ENCODE results near the gene MYO9B. TPM values are rescaled to one million over a fixed set of nuclear protein-coding genes. Genes with fewer than 3 reads are reported as not detected.
A peak's percentile ranks its signal among the peaks of the same experiment; 100 is the strongest.
"Not testable (repeated sequence)": the region's sequence is repeated elsewhere in the genome, so short reads cannot be mapped to it uniquely, and the experiment has no call there.

The MYO9B gene
- total RNA-seq, 1 donor from 2014 or later: 53.6 TPM

DNA sequence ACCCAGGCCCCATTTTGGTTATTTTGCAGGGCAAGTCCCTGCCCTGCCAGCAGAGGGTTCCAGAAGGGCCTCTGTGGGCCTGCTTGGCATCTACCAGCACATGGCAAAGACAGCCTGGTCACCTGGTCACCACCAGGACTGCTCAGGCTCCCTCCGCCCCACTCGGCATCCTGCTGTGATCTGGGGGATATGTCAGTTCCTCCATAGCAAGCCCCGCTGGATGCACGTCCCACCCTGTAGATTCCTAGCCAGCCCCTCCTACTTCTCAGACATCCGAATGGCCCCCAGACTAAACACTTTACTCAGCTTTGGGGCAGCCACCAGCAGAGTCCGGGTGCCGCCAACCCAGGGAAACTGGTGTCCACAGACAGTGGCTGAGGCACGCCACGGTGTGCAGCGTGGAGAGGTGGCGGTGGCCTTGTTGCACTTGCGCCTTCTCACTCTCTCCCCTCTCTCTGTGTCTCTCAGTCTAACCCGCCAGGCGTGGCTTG is 107.7 kb downstream of the MYO9B start:
- no peak for DNase-seq

DNA sequence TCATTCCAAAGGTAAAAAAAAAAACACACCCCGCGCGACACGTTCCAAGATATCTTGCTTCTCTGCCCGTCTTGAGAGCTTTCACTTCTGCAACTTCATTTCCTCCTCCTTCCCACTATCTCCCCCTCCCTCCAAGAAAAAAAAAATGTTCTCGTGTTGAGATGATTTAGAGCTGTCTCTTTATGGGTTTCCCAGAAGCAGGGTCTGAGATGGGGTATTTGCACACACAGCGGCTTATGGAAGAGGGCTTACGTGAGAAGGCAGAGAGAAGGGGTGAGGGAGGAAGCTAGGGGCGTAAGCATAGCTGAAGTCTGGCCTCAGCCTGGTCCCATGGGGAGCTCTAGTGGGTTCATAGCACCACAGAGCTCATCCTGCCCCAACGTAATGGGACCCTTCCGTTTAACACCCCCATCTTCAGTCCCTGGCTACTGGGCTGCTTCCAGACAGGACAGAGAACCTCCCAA is 108.3 kb downstream of the MYO9B start:
- DNase-seq: no peak

DNA sequence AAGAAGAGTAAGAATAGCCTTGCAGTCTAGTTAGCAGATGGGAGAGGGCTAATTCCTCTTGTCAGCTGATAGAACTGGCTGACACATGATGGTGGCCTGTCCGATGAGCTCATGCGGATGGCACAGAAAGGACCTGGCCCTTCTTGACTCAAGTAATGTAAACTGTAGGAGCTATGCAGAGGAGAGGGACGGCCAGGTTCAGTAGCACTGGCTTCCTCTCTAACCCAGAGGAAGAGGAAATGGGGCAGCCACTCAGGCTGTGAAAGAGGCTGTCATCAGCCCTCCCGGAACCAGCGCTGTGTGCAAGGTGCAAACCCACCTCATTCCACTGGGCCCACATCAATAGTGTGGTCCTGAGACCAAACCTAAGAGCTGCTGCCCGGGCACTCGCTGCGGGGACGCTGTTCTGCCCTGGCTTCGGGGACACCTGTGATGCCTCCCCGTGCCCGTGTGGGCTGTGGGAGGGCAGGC is 108.8 kb downstream of the MYO9B start:
- no peak for DNase-seq

DNA sequence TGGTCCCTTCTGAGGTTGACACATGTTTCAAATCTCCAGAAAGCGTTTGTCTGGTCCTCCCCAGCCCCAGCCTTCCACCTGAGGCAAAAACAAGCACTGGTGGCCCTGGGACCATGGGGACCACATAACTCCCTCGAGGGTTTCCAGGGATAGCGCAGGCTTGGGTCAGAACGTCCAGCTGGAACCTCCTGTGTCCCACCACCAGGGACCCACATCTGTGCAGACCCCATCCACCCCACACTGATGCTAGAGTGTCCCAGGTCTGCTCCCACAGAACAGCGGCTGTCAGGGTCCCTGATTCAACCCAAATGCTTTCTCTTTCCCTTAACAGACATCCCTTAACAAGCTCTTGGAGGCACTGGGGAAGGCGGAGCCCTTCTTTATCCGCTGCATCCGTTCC is 110.0 kb downstream of the MYO9B start:
- DNase-seq: no peak

DNA sequence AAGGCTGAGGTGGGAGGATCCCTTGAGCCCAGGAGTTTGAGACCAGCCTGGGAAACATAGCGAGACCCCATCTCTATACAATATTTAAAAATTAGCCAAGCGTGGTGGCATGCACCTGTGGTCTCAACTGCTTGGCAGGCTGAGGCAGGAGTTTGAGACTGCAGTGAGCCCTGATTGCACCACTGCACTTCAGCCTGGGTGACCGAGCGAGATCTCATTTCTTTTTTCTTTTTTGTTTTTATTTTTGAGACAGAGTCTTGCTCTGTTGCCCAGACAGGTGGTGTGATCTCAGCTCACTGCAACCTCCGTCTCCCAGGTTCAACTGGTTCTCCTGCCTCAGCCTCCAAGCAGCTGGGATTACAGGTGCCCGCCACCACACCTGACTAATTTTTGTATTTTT is 116.2 kb downstream of the MYO9B start:
- not testable (repeated sequence) for DNase-seq

DNA sequence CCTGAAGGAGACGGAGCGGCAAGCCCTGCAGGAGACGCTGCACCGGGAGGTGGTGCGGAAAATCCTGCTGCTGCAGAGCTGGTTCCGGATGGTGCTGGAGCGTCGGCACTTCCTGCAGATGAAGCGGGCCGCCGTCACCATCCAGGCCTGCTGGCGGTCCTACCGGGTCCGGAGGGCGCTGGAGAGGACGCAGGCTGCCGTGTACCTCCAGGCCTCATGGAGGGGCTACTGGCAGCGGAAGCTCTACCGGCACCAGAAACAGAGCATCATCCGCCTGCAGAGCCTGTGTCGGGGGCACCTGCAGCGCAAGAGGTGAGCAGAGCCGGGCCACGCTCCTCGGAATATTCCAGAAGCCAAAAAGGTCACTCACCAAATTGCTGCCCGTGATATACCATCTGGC is 117.2 kb downstream of the MYO9B start:
- DNase-seq: no peak

DNA sequence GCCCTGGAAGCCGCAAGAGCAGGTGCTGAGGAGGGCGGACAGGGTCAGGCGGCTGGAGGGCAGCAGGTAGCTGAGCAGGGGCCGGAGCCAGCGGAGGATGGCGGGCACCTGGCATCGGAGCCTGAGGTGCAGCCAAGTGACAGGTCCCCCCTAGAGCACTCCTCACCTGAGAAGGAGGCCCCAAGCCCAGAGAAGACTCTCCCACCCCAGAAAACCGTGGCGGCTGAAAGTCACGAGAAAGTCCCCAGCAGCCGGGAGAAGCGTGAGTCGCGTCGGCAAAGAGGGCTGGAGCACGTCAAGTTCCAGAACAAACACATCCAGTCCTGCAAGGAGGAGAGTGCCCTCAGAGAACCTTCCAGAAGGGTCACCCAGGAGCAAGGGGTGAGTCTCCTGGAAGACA is 119.0 kb downstream of the MYO9B start:
- DNase-seq: no peak

DNA sequence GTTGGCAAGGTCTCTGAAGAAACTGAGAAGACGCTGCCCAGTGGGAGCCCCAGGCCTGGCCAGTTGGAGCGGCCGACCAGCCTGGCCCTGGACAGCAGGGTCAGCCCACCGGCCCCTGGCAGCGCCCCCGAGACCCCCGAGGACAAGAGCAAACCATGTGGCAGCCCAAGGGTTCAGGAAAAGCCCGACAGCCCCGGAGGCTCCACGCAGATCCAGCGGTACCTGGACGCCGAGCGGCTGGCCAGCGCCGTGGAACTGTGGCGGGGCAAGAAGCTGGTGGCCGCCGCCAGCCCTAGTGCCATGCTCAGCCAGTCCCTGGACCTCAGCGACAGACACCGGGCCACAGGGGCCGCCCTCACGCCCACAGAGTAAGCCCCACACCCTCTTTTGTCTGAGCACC is 119.5 kb downstream of the MYO9B start:
- DNase-seq: no peak

DNA sequence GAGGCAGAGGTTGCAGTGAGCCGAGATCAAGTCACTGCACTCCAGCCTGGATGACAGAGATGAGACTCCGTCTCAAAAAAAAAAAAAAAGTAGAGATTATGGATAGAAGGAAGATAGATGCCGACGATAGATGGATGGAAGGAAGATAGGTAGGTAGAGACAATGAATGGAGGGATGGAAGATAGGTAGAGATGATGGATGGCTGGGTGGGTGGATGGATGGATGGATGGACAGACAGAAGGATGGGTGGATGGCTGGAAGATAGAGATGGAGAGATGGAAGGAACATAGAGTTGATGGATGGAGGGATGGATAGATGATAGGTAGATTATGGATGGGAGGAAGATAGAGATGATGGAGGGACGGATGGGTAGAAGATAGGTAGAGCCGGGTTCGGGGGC is 121.0 kb downstream of the MYO9B start:
- no peak for DNase-seq

DNA sequence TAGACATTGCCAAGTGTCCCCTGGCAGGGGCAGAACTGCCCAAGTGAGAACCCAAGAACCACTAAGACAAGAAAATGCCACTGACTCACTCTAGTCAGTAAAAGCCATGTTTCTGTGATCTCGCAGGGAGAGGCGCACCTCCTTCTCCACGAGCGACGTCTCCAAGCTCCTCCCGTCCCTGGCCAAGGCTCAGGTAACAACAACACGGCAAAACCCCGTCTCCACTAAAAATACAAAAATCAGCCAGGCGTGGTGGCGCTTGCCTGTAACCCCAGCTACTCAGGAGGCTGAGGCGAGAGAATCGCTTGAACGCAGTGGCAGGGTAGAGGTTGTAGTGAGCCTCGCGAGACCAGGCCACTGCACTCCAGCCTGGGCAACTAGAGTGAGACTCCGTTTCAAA is 122.1 kb downstream of the MYO9B start:
- DNase-seq: no peak

DNA sequence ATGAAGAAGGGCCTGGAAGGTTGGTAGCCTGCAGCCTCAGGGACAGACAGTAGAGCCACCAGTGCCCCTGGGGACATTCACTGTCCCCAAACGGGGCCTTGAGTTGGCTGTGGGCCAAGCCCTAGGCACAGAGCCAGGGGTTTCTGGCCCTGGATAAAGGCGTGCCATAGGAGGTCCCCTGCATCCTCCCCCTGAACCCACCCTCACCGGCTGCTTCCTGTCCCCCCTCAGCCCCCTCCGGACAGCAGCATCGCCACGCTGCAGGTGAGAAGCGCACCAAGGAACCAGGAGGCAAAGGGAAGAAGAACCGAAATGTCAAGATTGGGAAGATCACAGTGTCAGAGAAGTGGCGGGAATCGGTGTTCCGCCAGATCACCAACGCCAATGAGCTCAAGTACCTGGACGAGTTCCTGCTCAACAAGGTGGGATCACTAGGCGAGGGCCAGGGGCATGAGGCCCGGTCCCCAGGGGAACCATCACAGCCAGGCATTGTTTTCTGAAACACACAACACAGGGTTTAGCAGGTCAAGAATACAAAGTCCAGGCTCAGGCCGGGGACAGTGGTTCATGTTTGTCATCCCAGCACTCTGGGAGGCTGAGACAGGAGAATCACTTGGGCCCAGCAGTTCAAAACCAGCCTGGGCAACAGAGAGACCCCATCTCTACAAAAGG is 125.0 kb downstream of the MYO9B start:
- no peak for DNase-seq

DNA sequence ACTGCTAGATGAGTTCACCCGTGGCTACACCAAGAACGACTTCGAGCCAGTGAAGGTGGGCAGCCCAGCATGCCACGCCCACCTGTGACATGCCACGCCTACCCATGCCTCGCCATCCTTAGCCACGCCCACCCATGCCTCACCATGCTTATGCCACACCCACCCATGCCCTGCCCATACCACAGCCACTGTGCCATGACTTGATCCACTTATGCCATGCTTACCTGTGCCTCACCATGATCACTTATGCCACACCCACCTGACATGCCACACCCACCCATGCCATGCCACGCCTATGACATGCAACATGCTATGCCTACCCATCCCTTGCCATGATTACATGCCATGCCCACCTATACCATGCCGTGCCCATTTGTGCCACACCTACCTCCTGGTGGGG is 126.7 kb downstream of the MYO9B start:
- DNase-seq: no peak

DNA sequence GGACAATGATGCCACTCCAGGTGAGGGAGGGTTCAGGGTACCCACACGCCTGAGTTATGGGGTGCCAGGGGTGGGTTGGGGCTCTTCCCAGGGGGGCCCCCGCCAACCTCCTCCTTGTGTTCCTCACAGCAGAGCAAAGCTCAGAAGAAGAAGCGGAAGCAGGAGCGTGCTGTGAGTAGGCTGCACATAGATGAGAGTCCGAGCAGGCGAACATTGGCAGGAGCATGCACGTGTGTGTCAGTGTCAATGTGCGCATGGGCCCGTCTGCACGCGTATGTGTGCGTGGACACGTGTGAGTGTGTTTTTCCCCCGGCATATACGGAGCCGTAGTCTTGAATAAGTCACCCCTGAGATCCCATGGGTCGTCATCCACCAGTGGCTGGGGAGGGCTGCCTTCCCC is 127.1 kb downstream of the MYO9B start:
- no peak for DNase-seq

DNA sequence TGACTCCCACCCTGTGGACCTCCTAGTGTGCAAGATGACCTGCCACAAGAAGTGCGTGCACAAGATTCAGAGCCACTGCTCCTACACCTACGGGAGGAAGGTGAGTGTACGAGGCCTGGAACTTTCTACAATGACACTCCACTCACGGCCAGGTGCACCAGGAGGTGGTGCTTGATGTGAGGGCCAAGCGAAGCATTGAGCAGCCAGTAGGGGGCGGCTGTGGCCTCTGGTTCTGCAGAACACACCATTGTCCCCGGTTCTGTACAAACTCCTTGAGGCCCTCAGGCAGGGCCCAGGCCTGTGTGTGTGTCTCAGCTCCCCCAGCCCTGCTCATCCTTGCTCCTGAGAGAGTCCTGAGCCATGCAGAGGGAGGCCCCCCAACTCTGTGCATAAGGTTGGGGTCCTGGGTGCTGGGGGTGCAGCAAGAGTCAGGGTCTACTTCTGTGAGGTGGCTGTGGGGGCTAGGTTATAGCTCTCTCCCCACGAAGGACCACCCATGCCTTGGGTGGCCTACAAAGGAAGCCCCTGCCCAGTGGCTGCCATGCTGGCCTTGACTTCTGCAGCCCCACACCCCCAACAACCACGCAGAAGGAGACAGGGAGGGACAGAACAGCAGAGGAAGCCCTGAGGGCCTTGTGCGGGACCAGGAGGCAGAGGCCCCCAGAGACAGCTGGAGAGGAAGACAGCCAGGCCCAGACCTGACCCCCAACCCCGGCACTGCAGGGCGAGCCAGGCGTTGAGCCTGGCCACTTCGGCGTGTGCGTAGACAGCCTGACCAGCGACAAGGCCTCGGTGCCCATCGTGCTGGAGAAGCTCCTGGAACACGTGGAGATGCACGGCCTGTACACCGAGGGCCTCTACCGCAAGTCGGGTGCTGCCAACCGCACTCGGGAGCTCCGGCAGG is 129.9 kb downstream of the MYO9B start:
- peak; percentile 83 for DNase-seq

DNA sequence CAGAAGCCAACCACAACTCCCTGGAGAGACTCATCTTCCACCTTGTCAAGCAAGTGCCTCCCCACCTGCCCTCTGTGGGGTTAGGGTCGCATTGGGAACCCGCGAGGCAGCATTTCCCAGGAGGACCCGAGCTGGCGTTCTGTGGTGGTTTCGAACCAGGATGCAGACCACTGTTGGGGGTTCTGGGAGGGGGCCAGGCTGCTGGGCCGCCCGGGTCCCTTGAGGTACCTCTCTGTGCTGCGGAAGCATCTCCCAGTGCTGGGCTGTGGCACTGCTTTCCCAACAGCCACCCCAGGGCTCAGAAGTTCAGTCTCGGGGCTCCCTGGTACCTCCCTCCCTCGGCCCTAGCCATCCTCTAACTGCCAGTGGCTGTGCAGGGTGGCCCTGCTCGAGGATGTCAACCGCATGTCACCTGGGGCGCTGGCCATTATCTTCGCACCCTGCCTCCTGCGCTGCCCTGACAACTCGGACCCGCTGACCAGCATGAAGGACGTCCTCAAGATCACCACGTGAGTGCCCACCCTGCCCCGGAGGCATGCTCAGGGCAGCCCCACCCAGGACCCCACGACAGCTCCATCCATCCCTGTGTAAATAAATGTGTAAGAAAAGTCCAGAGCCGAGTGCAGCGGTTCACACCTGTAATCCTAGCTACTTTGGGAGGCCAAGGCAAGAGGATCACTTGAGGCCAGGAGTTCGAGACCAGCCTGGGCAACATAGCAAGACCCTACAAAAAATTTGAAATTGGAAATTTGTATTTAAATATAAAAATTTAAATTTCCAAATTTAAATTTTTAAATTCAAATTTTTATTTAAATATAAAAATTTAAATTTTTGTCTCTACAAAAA is 131.4 kb downstream of the MYO9B start:
- no peak for DNase-seq

DNA sequence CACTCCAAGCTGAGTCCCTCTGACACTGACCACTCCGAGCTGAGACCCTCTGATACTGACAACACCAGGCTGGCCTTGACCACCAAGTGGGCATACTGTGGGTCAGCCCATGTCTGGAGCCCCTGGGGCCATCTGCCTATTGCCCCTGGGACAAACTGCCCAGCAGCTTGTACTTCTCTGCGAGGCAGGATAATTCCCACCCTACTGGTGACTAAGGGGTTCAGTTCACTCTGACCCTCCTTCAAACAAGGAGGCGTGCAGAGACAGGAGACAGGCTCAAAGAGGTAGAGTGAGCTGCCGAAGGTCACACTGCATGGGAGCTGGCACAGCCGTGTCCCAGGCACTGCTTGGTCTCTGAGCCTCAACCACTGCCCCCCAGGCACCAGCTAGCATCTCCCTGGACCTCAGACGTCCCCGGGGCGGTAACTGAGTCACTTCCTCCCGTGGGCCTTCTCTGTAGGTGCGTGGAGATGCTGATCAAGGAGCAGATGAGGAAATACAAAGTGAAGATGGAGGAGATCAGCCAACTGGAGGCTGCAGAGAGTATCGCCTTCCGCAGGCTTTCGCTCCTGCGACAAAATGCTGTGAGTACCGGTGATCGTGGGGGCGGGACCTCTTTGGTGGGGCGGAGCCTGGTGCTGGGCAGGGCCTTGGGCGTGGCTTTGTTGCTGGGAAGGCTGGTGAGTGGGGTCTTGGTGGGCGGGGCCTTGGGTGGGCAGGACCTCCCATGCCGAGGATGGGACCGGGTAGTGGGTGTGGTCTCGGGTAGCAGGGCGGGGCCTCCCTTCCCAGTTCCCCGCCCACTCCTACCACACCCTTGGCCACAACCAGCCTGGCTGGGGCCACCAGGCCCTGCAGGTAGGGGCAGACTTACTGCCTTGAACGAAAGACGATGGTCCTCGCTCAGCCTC is 133.8 kb downstream of the MYO9B start:
- DNase-seq: peak; percentile 37

DNA sequence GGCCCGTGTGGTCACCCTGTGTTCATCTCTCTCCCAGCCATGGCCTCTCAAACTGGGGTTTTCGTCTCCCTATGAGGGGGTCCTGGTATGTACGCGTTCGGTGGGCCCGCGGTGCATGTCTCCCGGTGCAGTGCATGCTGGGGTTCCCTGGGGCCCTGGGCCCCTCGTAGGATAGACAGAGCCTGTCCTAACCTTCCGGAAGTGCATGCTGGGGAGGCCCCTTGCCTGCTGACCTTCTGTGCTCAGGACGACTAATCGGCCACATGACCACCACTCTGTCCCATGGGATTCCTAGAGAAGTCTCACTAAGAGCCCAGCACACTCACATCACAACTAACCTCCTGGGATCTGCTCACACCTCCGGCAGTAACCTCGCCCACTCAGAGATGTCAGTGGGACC is 134.7 kb downstream of the MYO9B start:
- no peak for DNase-seq

DNA sequence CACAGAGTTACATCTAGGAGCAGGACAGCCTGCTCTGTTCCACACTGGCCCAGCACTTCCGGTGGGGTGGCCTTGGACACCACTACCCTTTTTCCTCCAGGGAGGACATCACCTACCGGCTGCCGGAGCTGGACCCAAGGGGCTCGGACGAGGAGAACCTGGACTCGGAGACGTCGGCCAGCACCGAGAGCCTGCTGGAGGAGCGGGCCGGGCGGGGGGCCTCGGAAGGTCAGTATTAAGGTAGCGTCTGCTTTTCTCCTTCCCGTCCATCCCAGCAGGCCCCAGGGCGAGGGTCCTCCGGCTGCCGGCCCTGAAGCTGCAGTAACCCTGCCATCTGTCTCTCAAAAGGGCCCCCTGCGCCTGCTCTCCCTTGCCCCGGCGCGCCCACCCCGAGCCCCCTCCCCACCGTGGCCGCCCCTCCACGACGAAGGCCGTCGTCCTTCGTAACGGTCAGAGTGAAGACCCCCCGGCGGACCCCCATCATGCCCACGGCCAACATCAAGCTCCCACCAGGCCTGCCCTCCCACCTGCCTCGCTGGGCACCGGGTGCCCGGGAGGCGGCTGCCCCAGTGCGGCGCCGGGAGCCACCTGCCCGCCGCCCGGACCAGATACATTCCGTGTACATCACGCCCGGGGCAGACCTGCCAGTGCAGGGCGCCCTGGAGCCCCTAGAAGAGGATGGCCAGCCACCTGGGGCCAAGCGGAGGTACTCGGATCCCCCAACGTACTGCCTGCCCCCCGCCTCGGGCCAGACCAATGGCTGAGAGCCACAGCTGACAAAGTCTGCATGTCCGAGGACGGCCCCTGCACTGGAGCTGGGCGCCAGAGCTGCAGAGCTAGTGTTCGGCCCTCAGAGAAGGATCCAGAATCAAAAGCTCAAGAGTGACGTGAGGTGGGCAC is 136.2 kb downstream of the MYO9B start:
- DNase-seq: no peak

DNA sequence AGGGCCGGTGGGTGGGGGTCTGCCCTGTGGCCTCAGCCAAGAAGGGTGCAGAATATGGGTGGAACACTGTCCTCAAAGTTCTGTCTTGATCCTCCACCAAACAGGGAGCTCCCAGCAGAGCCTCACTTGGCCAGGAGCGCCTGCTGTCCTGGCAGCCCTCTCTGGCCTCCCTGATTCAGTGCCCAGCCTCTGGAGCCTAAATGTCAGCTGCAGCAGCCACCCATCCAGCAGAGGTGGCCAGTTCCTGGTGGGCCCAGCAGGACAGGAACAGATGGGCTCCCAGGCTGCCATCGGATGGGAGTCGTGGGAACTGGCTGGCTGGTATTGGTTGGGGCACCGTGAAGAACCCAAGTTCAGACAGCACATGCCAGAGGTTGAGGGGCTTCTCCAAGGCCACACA is 137.8 kb downstream of the MYO9B start:
- DNase-seq: no peak

DNA sequence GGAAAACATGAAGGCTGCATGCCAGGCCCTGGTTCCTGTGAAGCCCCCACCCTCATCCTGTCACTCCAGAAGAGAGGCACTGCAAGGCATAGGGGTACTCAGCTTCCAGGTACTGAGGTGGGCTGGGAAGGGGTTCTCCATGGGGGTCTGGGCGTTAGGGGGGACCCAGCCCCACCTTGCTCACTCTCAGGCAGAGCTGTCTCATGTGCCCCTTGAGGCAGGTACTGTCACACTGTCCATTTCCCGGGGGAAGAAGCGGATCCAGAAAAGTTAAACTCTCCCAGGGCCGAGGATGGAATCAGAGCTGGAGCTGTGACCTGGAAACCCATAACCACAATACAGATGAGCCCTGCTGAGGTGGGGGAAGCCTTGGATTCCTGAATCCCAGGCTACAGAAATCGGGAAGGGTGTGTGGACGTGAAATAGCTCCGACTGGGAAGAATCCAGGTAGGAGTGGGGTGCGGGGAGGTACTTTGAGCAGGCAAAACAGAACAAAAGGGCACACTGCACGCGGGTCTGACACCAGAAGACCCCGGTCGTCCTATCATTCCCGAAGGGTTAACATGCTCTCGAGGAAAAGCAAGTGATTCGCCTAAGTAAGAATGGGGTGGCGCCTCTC is 139.0 kb downstream of the MYO9B start:
- no peak for DNase-seq
